CD4-positive, alpha-beta T cell treated with Interleukin-15 for 4 hours (primary cell): Measurements from ENCODE around the gene HDGF.

Experiments used
- DNase-seq: peaks from one replicate; pipeline ENCODE4 v3.0.0-alpha.2; 2020; ENCODE audit warnings: low spot score

The HDGF gene

DNA sequence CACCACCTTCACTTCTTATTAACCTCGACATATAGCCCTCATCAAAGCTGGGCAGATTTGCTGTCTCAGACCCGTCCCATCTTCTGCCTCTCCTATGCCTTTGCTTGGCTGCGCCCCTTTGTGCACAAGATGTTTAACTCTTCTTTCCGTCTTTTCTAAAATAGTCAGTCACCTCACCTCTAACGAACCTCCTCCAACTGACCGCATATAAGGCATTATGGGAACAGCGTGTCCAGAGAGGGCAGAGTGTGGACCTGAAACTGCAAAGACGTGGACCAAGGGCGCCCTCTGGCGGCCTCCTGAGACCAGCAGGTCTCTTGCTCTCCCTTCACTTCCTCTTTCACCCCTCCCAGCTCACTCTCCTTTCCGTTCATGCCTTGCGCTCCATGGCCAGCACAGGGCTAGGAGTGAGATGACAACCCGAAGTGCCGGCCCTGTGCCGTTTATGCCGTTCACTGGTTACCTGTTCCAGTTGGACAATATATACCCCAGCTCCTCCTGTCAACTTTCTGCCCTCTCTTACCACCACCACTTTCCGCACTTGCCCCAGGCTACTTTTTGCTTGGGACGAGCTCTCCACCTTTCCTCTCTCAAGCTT, 25.7 kb downstream of the HDGF start:
- DNase-seq = peak; percentile 77

GRCh38 chr1:156721535-156721934, 29.9 kb downstream of the HDGF start:
- no peak for DNase-seq

- no peak for DNase-seq
Observed at GRCh38 chr1:156721131-156721530, 30.3 kb downstream of the HDGF start.

DNA sequence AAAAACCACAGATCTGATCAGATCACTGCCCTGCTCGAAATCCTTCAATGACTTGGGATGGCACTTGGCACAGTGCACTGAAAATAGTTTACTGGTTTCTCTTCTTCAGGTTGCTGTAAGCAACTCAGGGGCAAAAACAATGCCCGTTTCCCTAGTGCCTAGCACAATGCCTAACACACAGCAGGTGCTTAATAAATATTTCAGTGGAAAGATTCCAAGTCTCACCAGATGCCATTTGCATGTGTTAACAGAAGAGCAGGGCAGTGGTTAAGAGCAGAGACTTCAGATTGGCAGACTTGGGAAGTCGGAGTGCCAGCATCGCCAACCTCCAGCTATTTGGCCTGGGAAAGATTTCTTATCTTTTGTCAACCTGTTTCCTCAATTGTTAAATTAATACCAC, 34.1 kb downstream of the HDGF start:
- DNase-seq = no peak

DNA sequence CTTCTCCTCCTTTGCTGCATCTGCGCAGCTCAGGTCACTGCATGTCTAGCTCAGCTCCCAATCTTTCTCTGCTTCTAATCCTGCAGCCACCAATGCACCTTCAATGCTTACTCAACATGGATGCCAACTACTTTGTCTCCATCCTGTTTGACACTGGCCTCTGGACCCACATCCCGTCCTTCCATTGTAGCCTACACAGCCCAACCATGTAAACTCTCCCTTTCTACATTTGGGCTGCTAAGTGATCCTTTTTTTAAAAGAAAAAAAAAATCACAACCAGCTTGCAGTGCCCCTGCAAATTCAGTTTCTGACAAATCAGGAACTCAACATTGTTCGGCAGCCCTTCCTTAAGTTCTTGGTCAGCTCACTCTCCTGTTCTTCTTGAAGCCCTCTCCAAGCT, 36.6 kb downstream of the HDGF start:
- DNase-seq = no peak

- DNase-seq = no peak
Observed at GRCh38 chr1:156712626-156713025, 38.8 kb downstream of the HDGF start.

GRCh38 chr1:156711011-156711817, 40.3 kb downstream of the HDGF start:
- no peak for DNase-seq

DNA sequence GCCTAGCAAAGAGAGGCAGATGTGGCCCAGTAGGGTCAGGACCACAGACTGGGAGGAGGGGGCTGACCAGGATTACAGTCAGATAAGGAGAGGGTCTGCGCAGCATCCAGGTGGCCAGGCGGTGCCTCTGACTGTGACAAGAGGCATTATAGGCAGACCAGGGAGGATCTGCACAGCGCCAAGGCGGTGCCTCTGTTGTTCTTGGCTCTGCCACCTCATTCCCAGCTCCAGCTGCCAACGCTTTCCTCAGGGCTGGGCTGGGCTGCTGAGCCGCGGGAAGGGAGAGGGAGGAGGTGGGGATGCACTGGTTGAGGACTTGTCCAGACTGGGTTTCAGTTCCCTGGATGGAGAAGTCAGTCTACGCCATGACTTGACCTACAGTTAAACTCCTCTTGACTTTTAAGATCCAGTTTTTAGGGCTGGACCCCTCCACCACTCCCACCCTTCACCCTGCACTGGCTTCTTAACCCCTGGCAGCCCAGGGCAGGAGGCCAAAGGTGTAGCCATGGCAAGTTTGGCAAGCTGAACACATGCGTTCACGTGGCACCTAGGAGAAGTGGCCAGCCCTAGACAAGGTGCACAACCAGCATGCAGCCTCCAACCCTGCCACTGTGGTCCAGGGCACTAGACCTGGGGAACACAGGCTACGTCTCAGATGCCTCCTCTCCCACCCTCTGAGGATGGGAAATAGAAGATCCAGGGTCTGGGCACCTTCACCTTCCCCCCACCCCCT, 41.6 kb downstream of the HDGF start:
- DNase-seq = no peak

- DNase-seq = no peak
Observed at GRCh38 chr1:156709031-156709430, 42.4 kb downstream of the HDGF start.

- no peak for DNase-seq
Observed at GRCh38 chr1:156708218-156708661, 43.2 kb downstream of the HDGF start.

GRCh38 chr1:156707417-156708217, 43.9 kb downstream of the HDGF start:
- no peak for DNase-seq

GRCh38 chr1:156706657-156707416, 44.6 kb downstream of the HDGF start:
- DNase-seq = no peak

DNA sequence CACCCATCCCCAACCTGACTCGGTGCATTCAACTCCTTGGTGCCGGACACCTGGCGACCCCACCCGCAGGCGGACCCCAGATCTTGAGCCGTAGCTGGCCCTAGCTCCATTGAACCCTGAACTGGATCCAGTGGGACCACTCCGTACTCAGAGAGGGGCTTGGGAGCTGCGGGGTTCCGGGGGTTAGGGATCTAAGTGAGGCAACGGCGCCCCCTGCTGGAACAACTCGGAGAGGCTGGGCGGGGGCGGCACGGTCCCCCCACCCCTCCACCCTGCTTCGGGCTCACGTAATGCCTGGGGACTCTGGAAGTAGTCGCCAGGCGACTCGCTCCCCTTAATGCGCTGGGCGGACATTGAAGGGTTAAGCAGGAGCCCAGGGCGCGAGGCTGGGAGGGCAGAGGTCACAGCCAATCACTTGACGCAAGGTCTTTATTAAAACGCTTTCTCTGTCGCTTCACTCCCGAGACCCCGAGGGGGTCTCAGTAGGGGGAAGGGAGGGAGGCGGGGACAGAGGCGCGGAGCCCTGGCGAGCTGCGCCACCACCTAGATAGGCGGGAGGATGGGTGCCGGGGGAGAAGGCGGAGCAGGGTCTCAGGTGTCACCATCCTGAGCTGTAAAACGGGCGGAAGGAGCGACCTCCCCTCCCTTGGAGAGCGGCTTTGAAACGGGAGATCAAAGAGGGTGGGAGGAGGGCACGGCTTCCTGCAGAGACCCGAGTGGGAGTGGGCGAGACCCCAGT, 45.4 kb downstream of the HDGF start:
- peak; percentile 54 for DNase-seq

- no peak for DNase-seq
Observed at GRCh38 chr1:156705321-156705917, 46.1 kb downstream of the HDGF start, which contains the start of gene CRABP2. CRABP2 (minus strand) TSS chr1:156705583; CDS start chr1:156705446, 137 bp downstream.

DNA sequence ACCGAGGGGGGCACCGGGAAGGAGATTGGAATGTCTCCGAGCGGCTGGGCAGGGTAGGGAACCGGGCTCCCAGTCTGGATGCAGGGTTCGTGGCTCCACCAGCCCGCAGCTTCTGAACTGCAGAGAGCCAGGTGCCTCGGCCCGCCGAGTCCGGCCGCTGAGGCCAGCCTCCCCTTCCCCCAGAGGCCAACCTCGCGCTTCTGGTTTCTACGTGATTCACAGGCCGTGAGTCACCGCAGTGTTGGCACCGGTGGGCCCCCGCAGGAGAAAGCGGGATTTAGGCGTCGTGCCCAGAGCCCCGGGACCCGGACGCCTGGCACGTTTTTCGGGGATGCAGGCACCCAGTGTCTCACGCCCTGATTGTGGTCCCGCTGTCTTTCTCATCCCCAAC, 46.5 kb downstream of the HDGF start:
- peak; percentile 27 for DNase-seq

- DNase-seq = no peak
Observed at GRCh38 chr1:156704166-156704711, 47.2 kb downstream of the HDGF start.

DNA sequence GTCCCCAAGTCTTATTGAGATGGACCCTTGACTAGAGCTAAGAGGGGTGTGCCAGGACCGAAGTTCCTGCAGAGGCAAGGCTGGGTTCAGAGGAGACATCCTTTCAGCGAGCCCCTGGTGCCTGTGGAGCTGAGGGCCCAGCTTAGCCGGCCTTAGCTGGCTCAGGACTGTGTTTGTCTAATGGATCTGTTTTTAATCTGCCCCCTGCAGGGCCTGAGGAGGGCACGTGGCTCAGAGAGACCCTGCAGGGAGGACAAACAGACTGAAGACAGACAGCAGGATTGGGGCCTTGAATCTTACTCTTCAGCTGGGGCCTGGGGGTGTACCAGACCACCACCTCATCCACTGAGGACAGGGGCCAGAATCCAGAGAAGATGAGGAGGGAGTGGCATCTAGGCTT, 47.7 kb downstream of the HDGF start:
- no peak for DNase-seq

DNA sequence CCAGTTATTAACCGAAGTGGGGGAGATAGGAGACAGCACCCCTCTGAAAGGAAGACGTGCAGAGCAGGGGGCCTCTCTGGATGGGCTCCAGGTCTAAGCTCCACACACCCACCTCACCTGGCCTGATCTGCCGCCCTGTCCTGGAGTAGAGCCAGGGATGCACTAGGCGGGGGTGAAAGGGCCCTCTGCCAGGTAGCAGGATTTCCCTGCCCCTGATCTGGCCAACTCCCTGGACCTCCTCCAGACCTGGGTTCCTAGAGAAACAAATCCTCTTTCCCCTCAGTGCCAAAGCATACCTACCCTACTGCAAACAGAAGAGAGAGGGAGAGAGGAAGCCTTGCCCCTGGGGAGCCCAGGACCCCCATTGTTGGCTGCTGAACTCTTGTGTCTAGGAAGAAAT, 48.1 kb downstream of the HDGF start:
- no peak for DNase-seq

- DNase-seq = no peak
Observed at GRCh38 chr1:156700736-156701531, 50.5 kb downstream of the HDGF start.
